Spleen (tissue), 11 donors: ENCODE results near the gene HMBS. TPM values are rescaled to one million over a fixed set of nuclear protein-coding genes. Genes with fewer than 3 reads are reported as not detected.

Source experiments
- DNase-seq: peaks from one replicate; pipeline ENCODE4 v3.0.0-alpha.2; 2020
- H3K27ac ChIP-seq, 8 donors: fragments of 200-600 bp; sonication (generic) in 7 of 8; 1 replicate in 4 of 8; 2 replicates in 4 of 8; pipeline versions ENCODE4 v1.5.0 to v1.8.0; 2016 to 2021; ENCODE audit warnings: inconsistent platforms in 4 of 8, mild to moderate bottlenecking in 4 of 8, moderate library complexity in 1 of 8
- H3K27me3 ChIP-seq, 7 donors: fragments of 200-600 bp; sonication (generic) in 6 of 7; replicated peaks in 1 of 7; 1 replicate in 4 of 7; 2 replicates in 3 of 7; pipeline versions ENCODE4 v1.5.0 to v1.8.0; 2016 to 2021; ENCODE audit warnings: inconsistent platforms in 3 of 7, mild to moderate bottlenecking in 1 of 7
- H3K36me3 ChIP-seq, 6 donors: fragments of 200-600 bp; sonication (generic) in 5 of 6; 1 replicate in 4 of 6; 2 replicates in 2 of 6; pipeline versions ENCODE4 v1.5.0 to v1.8.0; 2016 to 2021; ENCODE audit warnings: inconsistent platforms in 2 of 6
- H3K4me1 ChIP-seq, 6 donors: fragments of 200-600 bp; sonication (generic) in 5 of 6; 1 replicate in 3 of 6; 2 replicates in 3 of 6; pipeline versions ENCODE4 v1.5.0 to v1.8.0; 2016 to 2021; ENCODE audit warnings: inconsistent platforms in 3 of 6
- H3K4me3 ChIP-seq, 8 donors: fragments of 200-600 bp; sonication (generic) in 7 of 8; 1 replicate in 4 of 8; 2 replicates in 4 of 8; pipeline versions ENCODE4 v1.5.0 to v1.8.0; 2016 to 2021; ENCODE audit warnings: inconsistent platforms in 4 of 8, mild to moderate bottlenecking in 4 of 8, moderate library complexity in 2 of 8
- H3K9me3 ChIP-seq, 8 donors: fragments of 200-600 bp; sonication (generic) in 7 of 8; 1 replicate in 4 of 8; 2 replicates in 4 of 8; pipeline versions ENCODE4 v1.5.0 to v1.8.0; 2016 to 2021; ENCODE audit warnings: inconsistent platforms in 4 of 8
- CTCF ChIP-seq, 11 experiments: fragments of 200-600 bp in 7 of 11; fragments of 450-650 bp in 4 of 11; sonication (generic) in 4 of 11; IDR thresholded peaks in 8 of 11; conservative IDR thresholded peaks in 3 of 11; 1 replicate in 7 of 11; 2 replicates in 4 of 11; pipeline versions ENCODE4 v1.4.0 to v1.8.0; 2016 to 2021; ENCODE audit warnings: antibody characterized with exemption in 11 of 11, inconsistent platforms in 4 of 11, mild to moderate bottlenecking in 1 of 11
- POLR2A ChIP-seq, 3 donors: fragments of 450-650 bp; IDR thresholded peaks; one replicate each; pipeline ENCODE4 v1.5.1; 2017; ENCODE audit warnings: antibody characterized with exemption in 3 of 3, mild to moderate bottlenecking in 1 of 3
- POLR2AphosphoS5 ChIP-seq, 3 donors: sonication (generic); formaldehyde crosslinking; IDR thresholded peaks; one replicate each; pipeline ENCODE4 v1.5.1; 2017; ENCODE audit warnings: antibody characterized with exemption in 3 of 3
- WGBS, 5 donors: extraction: QIAGEN DNeasy Blood & Tissue Kit in 3 of 5; methylation state at CpG; one replicate each; pipeline versions ENCODE4 v1.1.5 to v1.1.7; 2013 to 2018; 5-methylcytosine and 5-hydroxymethylcytosine counted together
- intact Hi-C: fragments of 100-400 bp; cut with DNase I; formaldehyde crosslinking; loops from one replicate; pipeline ENCODE4 v1.15.0; 2023; ENCODE audit warnings: low total_unique reads
- polyA plus RNA-seq, 3 donors: library from polyadenylated mRNA; stranded (reverse); fragments of 200-250 nt; gene quantifications; one replicate each; pipeline ENCODE4 v1.2.1, GENCODE V29; 2013
- total RNA-seq, 7 donors: library from RNA; depleted of rRNA in 3 of 7; stranded (reverse); fragments of >200 nt in 3 of 7; fragmentation: NEBNext Ultra II Directional in 4 of 7; extraction: Animal tissue kit (Norgen Biotek cat#: 25700) in 4 of 7; gene quantifications; one replicate each; pipeline versions ENCODE4 v1.1.0 to v1.2.1, GENCODE V29; 2016 to 2021
- donor health status: healthy with polysubstance abuse.
- donor health status: DM: no; HTN: no; CAD: no; lungs with moderate emphysema.
- donor health status: DM: no; HTN: no; CAD: no.
- donor health status: Bipolar disorder and iron deficiency.
- donor health status: healthy.
- donor health status: DM: no; HTN: no; CAD: no.
- donor health status: DM: yes; HTN: yes; CAD: no.

Gene HMBS
- total and polyA plus RNA-seq, 10 donors = 7.4 to 42.6 (median 19.8) TPM

GRCh38 chr11:119110439-119110838 is 25.8 kb downstream of the HMBS start:
- peaks cover 19 to 72% (median 47%) of the 10 kb centered on the region in 6 donors for H3K4me1 ChIP-seq
- intact Hi-C loops = no loop called here
- H3K4me3 ChIP-seq = no peak overlapping the region
- TF ChIP-seq POLR2A (IDR thresholded peaks at IDR 0.05) (no peak), CTCF (IDR thresholded peaks at IDR 0.05 in 8 of 11, conservative IDR thresholded peaks at IDR 0.05 in 3 of 11) (no peak), POLR2AphosphoS5 (IDR thresholded peaks at IDR 0.05) (no peak)
- H3K9me3 ChIP-seq = no peaks in the 10 kb centered on the region
- no peak overlapping the region for H3K27ac ChIP-seq
- peaks cover 0 to 61% (median 41%) of the 10 kb centered on the region in 6 donors for H3K36me3 ChIP-seq
- no peak for DNase-seq
- 78 to 94% (median 86%) methylated on average over 9 to 10 of the region's 10 CpGs for WGBS, 5 donors
- no peaks in the 10 kb centered on the region for H3K27me3 ChIP-seq

GRCh38 chr11:119111361-119111925 is 26.8 kb downstream of the HMBS start:
- no peaks in the 10 kb centered on the region for H3K27me3 ChIP-seq
- H3K4me3 ChIP-seq = no peak overlapping the region
- intact Hi-C loops = no loop called here
- no peak for DNase-seq
- 90 to 97% (median 94%) methylated on average over 11 of the region's 11 CpGs for WGBS, 5 donors
- peaks cover 16 to 73% (median 44%) of the 10 kb centered on the region in 6 donors for H3K4me1 ChIP-seq
- no peaks in the 10 kb centered on the region for H3K9me3 ChIP-seq
- H3K36me3 ChIP-seq = peaks cover 0 to 71% (median 44%) of the 10 kb centered on the region in 6 donors
- TF ChIP-seq POLR2AphosphoS5 (IDR thresholded peaks at IDR 0.05) = no peak
- TF ChIP-seq POLR2A (IDR thresholded peaks at IDR 0.05) = no peak
- TF ChIP-seq CTCF (IDR thresholded peaks at IDR 0.05 in 8 of 11, conservative IDR thresholded peaks at IDR 0.05 in 3 of 11) = no peak
- H3K27ac ChIP-seq = no peak overlapping the region

DNA sequence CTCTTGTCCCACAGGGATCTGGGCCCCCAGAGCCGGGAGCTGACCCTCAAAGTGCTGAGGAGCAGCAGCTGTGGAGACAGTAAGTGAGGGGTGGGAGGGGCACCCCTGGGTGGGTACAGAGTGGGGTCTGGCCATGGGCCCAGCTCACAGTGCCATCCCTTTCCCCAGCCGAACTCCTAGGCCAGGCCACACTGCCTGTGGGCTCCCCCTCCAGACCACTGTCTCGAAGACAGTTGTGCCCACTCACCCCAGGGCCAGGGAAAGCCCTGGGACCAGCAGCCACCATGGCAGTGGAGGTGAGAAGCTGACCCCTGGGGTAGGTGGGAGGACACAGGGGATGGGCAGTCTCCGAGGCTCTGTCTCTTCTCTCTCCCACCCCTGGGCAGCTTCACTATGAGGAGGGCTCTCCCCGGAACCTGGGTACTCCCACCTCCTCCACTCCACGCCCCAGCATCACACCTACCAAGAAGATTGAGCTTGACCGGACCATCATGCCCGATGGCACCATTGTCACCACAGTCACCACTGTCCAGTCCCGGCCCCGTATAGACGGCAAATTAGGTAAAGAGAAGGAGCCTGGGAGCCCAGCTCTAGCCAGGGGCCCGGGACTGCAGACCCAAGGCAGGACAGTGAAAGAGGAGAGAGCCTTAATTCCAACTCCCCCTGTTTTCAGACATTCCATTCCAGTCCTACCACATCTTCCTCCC is 27.8 kb downstream of the HMBS start:
- WGBS, 5 donors = 87 to 94% (median 92%) methylated on average over 8 to 12 of the region's 12 CpGs
- H3K27me3 ChIP-seq = no peaks in the 10 kb centered on the region
- H3K4me1 ChIP-seq = peaks cover 14 to 75% (median 44%) of the 10 kb centered on the region in 6 donors
- H3K36me3 ChIP-seq = peaks cover 0 to 81% (median 46%) of the 10 kb centered on the region in 6 donors
- TF ChIP-seq POLR2A (IDR thresholded peaks at IDR 0.05) (no peak), CTCF (IDR thresholded peaks at IDR 0.05 in 8 of 11, conservative IDR thresholded peaks at IDR 0.05 in 3 of 11) (no peak), POLR2AphosphoS5 (IDR thresholded peaks at IDR 0.05) (no peak)
- no peaks in the 10 kb centered on the region for H3K9me3 ChIP-seq
- no peak overlapping the region for H3K27ac ChIP-seq
- no peak overlapping the region for H3K4me3 ChIP-seq
- no peak for DNase-seq
- intact Hi-C loops = no loop called here

- Histone ChIP-seq H3K9me3 (no peaks in the 10 kb centered on the region), H3K36me3 (peaks cover 0 to 84% (median 46%) of the 10 kb centered on the region in 6 donors), H3K4me3 (no peak overlapping the region), H3K27ac (peak overlapping the region in 2 of 8 donors; percentile 84 to 90), H3K4me1 (peaks cover 8 to 66% (median 35%) of the 10 kb centered on the region in 6 donors), H3K27me3 (no peaks in the 10 kb centered on the region)
- DNase-seq = no peak
- WGBS, 5 donors = 92 to 98% (median 95%) methylated on average over 9 of the region's 9 CpGs
- no peak for TF ChIP-seq CTCF (IDR thresholded peaks at IDR 0.05 in 8 of 11, conservative IDR thresholded peaks at IDR 0.05 in 3 of 11)
- TF ChIP-seq POLR2AphosphoS5 (IDR thresholded peaks at IDR 0.05) = no peak
- TF ChIP-seq POLR2A (IDR thresholded peaks at IDR 0.05) = no peak
- intact Hi-C loops = no loop called here
Observed at GRCh38 chr11:119113716-119114115, 29.0 kb downstream of the HMBS start.
